Erythroblast (primary cell): Measurements from ENCODE around the gene DAP.

ENCODE experiments used
- GATA1 ChIP-seq: IDR thresholded peaks from 2 replicates; pipeline ENCODE4 v1.6.1; 2011; ENCODE audit warnings: low read depth, mild to moderate bottlenecking, control low read depth, low read length, moderate library complexity
- POLR2A ChIP-seq: IDR thresholded peaks from 2 replicates; pipeline ENCODE4 v1.6.1; 2011; ENCODE audit warnings: mild to moderate bottlenecking, low read length

DNA sequence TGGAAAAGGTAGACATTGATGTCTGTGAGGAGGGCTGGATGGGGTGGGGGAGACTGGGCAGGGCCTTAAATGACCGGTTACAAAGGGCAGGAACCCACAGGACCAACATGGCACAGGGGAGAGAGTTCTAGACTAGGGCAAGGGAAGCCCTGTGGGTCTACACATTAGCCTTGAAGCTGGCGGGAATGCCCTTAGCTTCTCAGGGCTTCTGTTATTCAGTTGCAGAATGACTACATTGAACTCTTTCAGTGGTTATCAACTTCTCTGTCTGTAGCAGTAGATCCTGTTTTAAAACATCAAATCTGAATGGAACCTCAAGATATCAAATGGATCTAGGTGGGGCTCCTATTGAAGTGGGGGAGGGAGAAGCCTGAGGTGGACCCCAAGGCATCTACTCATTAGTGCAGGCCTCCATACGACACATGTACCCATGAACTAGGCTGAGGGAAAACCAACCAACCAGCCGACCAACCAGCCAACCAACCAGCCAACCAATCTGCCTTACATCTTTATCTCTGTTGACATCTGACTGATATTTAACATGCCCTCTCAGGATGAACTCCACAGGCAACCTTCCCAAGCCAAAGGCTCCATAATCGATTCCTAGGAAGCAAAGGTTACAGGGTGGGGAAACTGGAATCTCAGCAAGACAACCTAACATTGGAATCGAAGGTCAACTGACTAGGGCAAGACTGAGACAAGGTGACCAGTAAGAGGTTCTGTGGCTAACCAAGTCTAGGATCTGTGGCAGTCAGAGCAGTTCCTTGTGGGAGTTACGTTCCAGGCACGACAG is 48.3 kb downstream of the DAP start:
- TF ChIP-seq POLR2A (no peak), GATA1 (no peak)
